Epithelial cell of umbilical artery (primary cell): ENCODE results near the gene CYB5R3. TPM values are rescaled to one million over a fixed set of nuclear protein-coding genes. Genes with fewer than 3 reads are reported as not detected.

Experiments used
- total RNA-seq: library from RNA; depleted of rRNA; stranded (reverse); fragments of >200 nt; gene quantifications from 2 replicates; pipeline ENCODE4 v1.2.3, GENCODE V29; 2014

Gene CYB5R3
- 30.5 and 33.8 TPM in 2 replicates for total RNA-seq

GRCh38 chr22:42649246-42650099 lies at the start of gene CYB5R3:
TSS of gene CYB5R3 (minus strand) at chr22:42649392. CDS start at chr22:42649315, 77 bp downstream.

GRCh38 chr22:42614312-42615091 lies 34.7 kb downstream of the CYB5R3 start, which contains the start of gene POLDIP3:
TSS of gene POLDIP3 (minus strand) at chr22:42614883. CDS start at chr22:42614857, 26 bp downstream.

Other genes starting within 250 kb of the CYB5R3 start
- gene NFAM1, start 217.0 kb downstream of the CYB5R3 start, total RNA-seq: not detected in 2 replicates
- 32.2 and 33.0 TPM in 2 replicates for gene RRP7A, start 129.6 kb downstream of the CYB5R3 start, total RNA-seq
- gene SERHL2, start 95.4 kb downstream of the CYB5R3 start, total RNA-seq: 0.61 and 1.9 TPM in 2 replicates
- 17.2 and 21.0 TPM in 2 replicates for gene POLDIP3, start 34.5 kb downstream of the CYB5R3 start, total RNA-seq
- gene ATP5MGL, start 8.8 kb downstream of the CYB5R3 start, total RNA-seq: 0.30 TPM in 1 of 2 replicates, not detected in the other
- 9.4 and 17.8 TPM in 2 replicates for gene A4GALT, start 71.5 kb upstream of the CYB5R3 start, total RNA-seq
- 66.9 and 87.7 TPM in 2 replicates for gene ARFGAP3, start 207.9 kb upstream of the CYB5R3 start, total RNA-seq